Measurements from ENCODE around the gene AP2A1.

- TF ChIP-seq POLR2A (IDR thresholded peaks at IDR 0.05) = no peak
- no peak for TF ChIP-seq CTCF (IDR thresholded peaks at IDR 0.05)
Measured at GRCh38 chr19:49739933-49740332, 26.9 kb upstream of the AP2A1 start.

Measured in gastroesophageal sphincter (tissue), 3 donors.